Measurements from ENCODE around the gene HDAC9. TPM values are rescaled to one million over a fixed set of nuclear protein-coding genes. Genes with fewer than 3 reads are reported as not detected.

Gene HDAC9
- total and polyA plus RNA-seq, 2 experiments from 2014 or later: 3.7 to 9.4 TPM

DNA sequence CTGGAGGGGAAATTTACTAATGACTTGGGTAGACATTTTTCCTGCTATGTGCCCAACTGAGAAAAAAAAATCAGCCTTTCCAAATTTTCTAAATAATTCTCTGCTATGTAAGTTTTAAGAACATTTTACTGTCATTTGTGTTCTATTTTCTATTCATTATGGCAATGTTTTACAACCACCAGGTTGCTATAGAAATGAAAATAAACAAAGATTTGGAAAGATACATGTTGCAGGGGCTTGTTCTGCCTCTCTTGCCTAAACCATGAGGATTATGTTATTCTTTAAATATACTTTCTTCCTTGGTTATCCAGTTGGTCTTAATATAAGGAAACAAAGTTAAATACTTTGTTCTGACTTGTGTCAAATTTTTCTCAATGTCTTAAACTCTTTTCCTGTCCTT, 364.7 kb downstream of the HDAC9 start:
- Histone ChIP-seq H3K27me3 (no peaks in the 10 kb centered on the region), H3K9me3 (ENCODE audit: low read depth) (no peaks in the 10 kb centered on the region), H4K20me1 (ENCODE audit: insufficient read depth, poor library complexity, severe bottlenecking) (no peaks in the 10 kb centered on the region), H3K27ac (no peak overlapping the region), H3K4me2 (no peak overlapping the region), H3K36me3 (replicated peaks; ENCODE audit: insufficient read depth, low read depth) (no peaks in the 10 kb centered on the region), H2AFZ (no peak overlapping the region), H3K4me3 (no peak overlapping the region), H3K9me2 (replicated peaks; ENCODE audit: insufficient read depth) (no peaks in the 10 kb centered on the region), H3K79me2 (no peaks in the 10 kb centered on the region), H3K4me1 (ENCODE audit: insufficient read depth) (no peaks in the 10 kb centered on the region)
- TF ChIP-seq EZH2 (IDR thresholded peaks at IDR 0.05; ENCODE audit: borderline replicate concordance) (no peak), EZH2phosphoT487 (IDR thresholded peaks at IDR 0.05; ENCODE audit: low read depth, severe bottlenecking, unreplicated experiment) (no peak)
- TF ChIP-seq, protein P1, sequence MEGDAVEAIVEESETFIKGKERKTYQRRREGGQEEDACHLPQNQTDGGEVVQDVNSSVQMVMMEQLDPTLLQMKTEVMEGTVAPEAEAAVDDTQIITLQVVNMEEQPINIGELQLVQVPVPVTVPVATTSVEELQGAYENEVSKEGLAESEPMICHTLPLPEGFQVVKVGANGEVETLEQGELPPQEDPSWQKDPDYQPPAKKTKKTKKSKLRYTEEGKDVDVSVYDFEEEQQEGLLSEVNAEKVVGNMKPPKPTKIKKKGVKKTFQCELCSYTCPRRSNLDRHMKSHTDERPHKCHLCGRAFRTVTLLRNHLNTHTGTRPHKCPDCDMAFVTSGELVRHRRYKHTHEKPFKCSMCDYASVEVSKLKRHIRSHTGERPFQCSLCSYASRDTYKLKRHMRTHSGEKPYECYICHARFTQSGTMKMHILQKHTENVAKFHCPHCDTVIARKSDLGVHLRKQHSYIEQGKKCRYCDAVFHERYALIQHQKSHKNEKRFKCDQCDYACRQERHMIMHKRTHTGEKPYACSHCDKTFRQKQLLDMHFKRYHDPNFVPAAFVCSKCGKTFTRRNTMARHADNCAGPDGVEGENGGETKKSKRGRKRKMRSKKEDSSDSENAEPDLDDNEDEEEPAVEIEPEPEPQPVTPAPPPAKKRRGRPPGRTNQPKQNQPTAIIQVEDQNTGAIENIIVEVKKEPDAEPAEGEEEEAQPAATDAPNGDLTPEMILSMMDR (IDR thresholded peaks at IDR 0.05; ENCODE audit: poor library complexity): no peak
- DNase-seq (ENCODE audit: low spot score): no peak

DNA sequence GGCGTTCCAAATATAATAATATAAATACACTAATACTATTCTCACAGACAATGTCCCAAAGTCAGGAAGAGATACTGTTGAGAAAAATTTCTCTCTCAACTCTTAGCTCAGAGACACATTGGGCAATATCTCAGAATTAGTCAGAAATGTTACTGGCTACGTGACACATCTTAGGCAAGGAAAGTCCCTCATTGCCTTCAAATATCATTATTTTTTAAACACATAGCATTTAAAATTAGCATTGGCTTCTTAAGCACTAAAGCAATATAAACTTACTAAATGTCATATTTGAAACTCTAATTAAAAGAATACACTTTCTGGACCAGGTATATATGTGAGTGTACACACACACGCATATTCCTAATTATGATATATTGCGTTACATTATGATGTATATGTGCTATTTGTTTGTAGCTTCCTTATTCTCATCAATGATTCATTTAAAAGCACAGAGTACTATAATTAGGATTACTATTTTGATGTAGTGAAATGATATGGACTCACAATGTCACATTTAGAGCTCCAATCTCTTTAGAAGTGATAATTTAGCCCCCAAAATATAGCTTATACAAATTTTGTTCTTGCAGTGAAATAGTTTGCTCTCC, 366.1 kb downstream of the HDAC9 start:
- no peaks in the 10 kb centered on the region for H3K9me3 ChIP-seq (ENCODE audit: low read depth)
- H2AFZ ChIP-seq: no peak overlapping the region
- no peak overlapping the region for H3K4me2 ChIP-seq
- no peaks in the 10 kb centered on the region for H4K20me1 ChIP-seq (ENCODE audit: insufficient read depth, poor library complexity, severe bottlenecking)
- no peak overlapping the region for H3K4me3 ChIP-seq
- no peaks in the 10 kb centered on the region for H3K79me2 ChIP-seq
- DNase-seq (ENCODE audit: low spot score): no peak
- WGBS (ENCODE audit: low lambda C conversion rate, missing lambda C conversion rate): 89% methylated on average over 4 of the region's 4 CpGs
- H3K4me1 ChIP-seq (ENCODE audit: insufficient read depth): no peaks in the 10 kb centered on the region
- no peaks in the 10 kb centered on the region for H3K27me3 ChIP-seq
- no peak overlapping the region for H3K27ac ChIP-seq
- H3K36me3 ChIP-seq (replicated peaks; ENCODE audit: insufficient read depth, low read depth): no peaks in the 10 kb centered on the region
- H3K9me2 ChIP-seq (replicated peaks; ENCODE audit: insufficient read depth): no peaks in the 10 kb centered on the region
- TF ChIP-seq EZH2phosphoT487 (IDR thresholded peaks at IDR 0.05; ENCODE audit: low read depth, severe bottlenecking, unreplicated experiment): no peak
- no peak for TF ChIP-seq EZH2 (IDR thresholded peaks at IDR 0.05; ENCODE audit: borderline replicate concordance)
- TF ChIP-seq, protein P1 (IDR thresholded peaks at IDR 0.05; ENCODE audit: poor library complexity): no peak

DNA sequence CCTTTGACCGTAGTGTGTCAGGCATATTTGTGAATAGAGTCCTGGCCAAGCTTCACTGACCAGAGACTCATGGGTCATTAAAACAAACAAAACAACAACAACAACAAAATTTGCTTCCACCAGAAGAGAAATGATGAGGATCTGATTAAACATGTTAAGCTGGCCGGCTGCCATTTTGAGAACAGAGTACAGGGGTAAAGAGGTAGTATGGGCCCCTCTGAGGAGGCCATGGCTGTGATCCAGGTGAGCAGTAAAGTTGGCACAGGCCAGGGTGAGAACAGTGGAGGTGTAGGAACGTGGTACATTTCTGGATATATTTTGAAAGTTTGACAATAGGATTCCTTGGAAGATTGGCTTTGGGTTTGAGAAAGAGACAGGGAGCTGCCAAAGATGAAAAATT, 369.4 kb downstream of the HDAC9 start:
- no peaks in the 10 kb centered on the region for H3K9me2 ChIP-seq (replicated peaks; ENCODE audit: insufficient read depth)
- H3K36me3 ChIP-seq (replicated peaks; ENCODE audit: insufficient read depth, low read depth): no peaks in the 10 kb centered on the region
- H3K27me3 ChIP-seq: no peaks in the 10 kb centered on the region
- H3K4me1 ChIP-seq (ENCODE audit: insufficient read depth): no peaks in the 10 kb centered on the region
- WGBS (ENCODE audit: low lambda C conversion rate, missing lambda C conversion rate): 89% methylated on average over 3 of the region's 3 CpGs
- no peaks in the 10 kb centered on the region for H3K9me3 ChIP-seq (ENCODE audit: low read depth)
- H2AFZ ChIP-seq: no peak overlapping the region
- H3K27ac ChIP-seq: no peak overlapping the region
- no peaks in the 10 kb centered on the region for H4K20me1 ChIP-seq (ENCODE audit: insufficient read depth, poor library complexity, severe bottlenecking)
- DNase-seq (ENCODE audit: low spot score): no peak
- H3K4me3 ChIP-seq: no peak overlapping the region
- H3K4me2 ChIP-seq: no peak overlapping the region
- TF ChIP-seq EZH2 (IDR thresholded peaks at IDR 0.05; ENCODE audit: borderline replicate concordance): no peak
- TF ChIP-seq EZH2phosphoT487 (IDR thresholded peaks at IDR 0.05; ENCODE audit: low read depth, severe bottlenecking, unreplicated experiment): no peak
- TF ChIP-seq, protein P1 (IDR thresholded peaks at IDR 0.05; ENCODE audit: poor library complexity): no peak
- H3K79me2 ChIP-seq: no peaks in the 10 kb centered on the region

Data from hepatocyte (in vitro differentiated cells).